ENCODE data around the gene AP1S3.

Gene AP1S3

GRCh38 chr2:223721746-223722145 is 115.6 kb downstream of the AP1S3 start:
- H3K36me3 ChIP-seq (ENCODE audit: control insufficient read depth in 1 of 2, insufficient read depth in 2 of 2, low read depth in 1 of 2, low read length in 2 of 2) = no peaks in the 10 kb centered on the region
- no peaks in the 10 kb centered on the region for H3K27me3 ChIP-seq (ENCODE audit: control insufficient read depth in 1 of 2, insufficient read depth in 1 of 2, low read length in 2 of 2)
- H2AFZ ChIP-seq (ENCODE audit: low read depth, low read length) = no peak overlapping the region
- no peak overlapping the region for H2BK12ac ChIP-seq (ENCODE audit: low read length in 2 of 2)
- no peak overlapping the region for H3K18ac ChIP-seq (ENCODE audit: low read depth in 1 of 2, low read length in 2 of 2)
- no peak overlapping the region for H2BK15ac ChIP-seq (ENCODE audit: low read depth, poor library complexity, severe bottlenecking)
- H2BK120ac ChIP-seq (ENCODE audit: low read depth, low read length) = no peak overlapping the region
- no peak overlapping the region for H2BK5ac ChIP-seq (ENCODE audit: low read depth, low read length, poor library complexity, severe bottlenecking)
- no peak overlapping the region for H3K14ac ChIP-seq (ENCODE audit: low read length in 2 of 2)
- peaks cover 9% of the 10 kb centered on the region for H3K9me3 ChIP-seq (ENCODE audit: control insufficient read depth, low read length)
- H3K4me3 ChIP-seq (ENCODE audit: insufficient read depth in 1 of 2, low read depth in 1 of 2, low read length in 2 of 2) = no peak overlapping the region
- 97% methylated on average over 3 of the region's 5 CpGs for WGBS
- H3K27ac ChIP-seq (ENCODE audit: low read length, poor library complexity, severe bottlenecking) = no peak overlapping the region
- H4K8ac ChIP-seq (ENCODE audit: low read length) = no peak overlapping the region
- H3K9ac ChIP-seq (ENCODE audit: low read length) = no peak overlapping the region
- no peak overlapping the region for H2AK5ac ChIP-seq (ENCODE audit: low read length, severe bottlenecking)
- no peak overlapping the region for H3K4me2 ChIP-seq (ENCODE audit: low read length, poor library complexity, severe bottlenecking)
- H3K4me1 ChIP-seq (ENCODE audit: control insufficient read depth, insufficient read depth, low read depth, low read length) = peaks cover 4% of the 10 kb centered on the region
- no peak overlapping the region for H4K91ac ChIP-seq (ENCODE audit: low read length)
- no peak overlapping the region for H3K4ac ChIP-seq (ENCODE audit: low read depth in 1 of 2, low read length in 2 of 2)
- no peaks in the 10 kb centered on the region for H3K79me1 ChIP-seq (replicated peaks; ENCODE audit: low read length, poor library complexity, severe bottlenecking)
- DNase-seq = no peak
- H3K23ac ChIP-seq (ENCODE audit: low read length in 2 of 2) = no peak overlapping the region

- Histone ChIP-seq H2BK12ac (ENCODE audit: low read length in 2 of 2) (no peak overlapping the region), H3K4me1 (ENCODE audit: control insufficient read depth, insufficient read depth, low read depth, low read length) (peaks cover 2% of the 10 kb centered on the region), H4K91ac (ENCODE audit: low read length) (no peak overlapping the region), H2BK5ac (ENCODE audit: low read depth, low read length, poor library complexity, severe bottlenecking) (no peak overlapping the region), H3K4me3 (ENCODE audit: insufficient read depth in 1 of 2, low read depth in 1 of 2, low read length in 2 of 2) (no peak overlapping the region), H3K18ac (ENCODE audit: low read depth in 1 of 2, low read length in 2 of 2) (no peak overlapping the region), H3K27me3 (ENCODE audit: control insufficient read depth in 1 of 2, insufficient read depth in 1 of 2, low read length in 2 of 2) (no peaks in the 10 kb centered on the region), H3K4ac (ENCODE audit: low read depth in 1 of 2, low read length in 2 of 2) (no peak overlapping the region), H2BK15ac (ENCODE audit: low read depth, poor library complexity, severe bottlenecking) (no peak overlapping the region), H3K27ac (ENCODE audit: low read length, poor library complexity, severe bottlenecking) (no peak overlapping the region), H3K14ac (ENCODE audit: low read length in 2 of 2) (no peak overlapping the region), H2AK5ac (ENCODE audit: low read length, severe bottlenecking) (no peak overlapping the region), H3K23ac (ENCODE audit: low read length in 2 of 2) (no peak overlapping the region), H2AFZ (ENCODE audit: low read depth, low read length) (no peak overlapping the region), H3K9me3 (ENCODE audit: control insufficient read depth, low read length) (peaks cover 14% of the 10 kb centered on the region), H3K9ac (ENCODE audit: low read length) (no peak overlapping the region), H3K79me1 (replicated peaks; ENCODE audit: low read length, poor library complexity, severe bottlenecking) (no peaks in the 10 kb centered on the region), H4K8ac (ENCODE audit: low read length) (no peak overlapping the region), H3K4me2 (ENCODE audit: low read length, poor library complexity, severe bottlenecking) (no peak overlapping the region), H2BK120ac (ENCODE audit: low read depth, low read length) (no peak overlapping the region), H3K36me3 (ENCODE audit: control insufficient read depth in 1 of 2, insufficient read depth in 2 of 2, low read depth in 1 of 2, low read length in 2 of 2) (no peaks in the 10 kb centered on the region)
- no peak for DNase-seq
- no CpG with 5 or more reads among the region's 1 CpG for WGBS
These were observed 117.0 kb downstream of the AP1S3 start for GRCh38 chr2:223720367-223720766.

GRCh38 chr2:223712642-223713041 is 124.7 kb downstream of the AP1S3 start:
- Histone ChIP-seq H2BK15ac (ENCODE audit: low read depth, poor library complexity, severe bottlenecking) (no peak overlapping the region), H3K4me2 (ENCODE audit: low read length, poor library complexity, severe bottlenecking) (no peak overlapping the region), H3K9me3 (ENCODE audit: control insufficient read depth, low read length) (peaks cover 8% of the 10 kb centered on the region), H3K14ac (ENCODE audit: low read length in 2 of 2) (no peak overlapping the region), H4K91ac (ENCODE audit: low read length) (no peak overlapping the region), H2BK120ac (ENCODE audit: low read depth, low read length) (no peak overlapping the region), H2BK5ac (ENCODE audit: low read depth, low read length, poor library complexity, severe bottlenecking) (no peak overlapping the region), H3K4ac (ENCODE audit: low read depth in 1 of 2, low read length in 2 of 2) (no peak overlapping the region), H3K4me1 (ENCODE audit: control insufficient read depth, insufficient read depth, low read depth, low read length) (no peaks in the 10 kb centered on the region), H3K27ac (ENCODE audit: low read length, poor library complexity, severe bottlenecking) (no peak overlapping the region), H3K18ac (ENCODE audit: low read depth in 1 of 2, low read length in 2 of 2) (no peak overlapping the region), H3K4me3 (ENCODE audit: insufficient read depth in 1 of 2, low read depth in 1 of 2, low read length in 2 of 2) (no peak overlapping the region), H3K23ac (ENCODE audit: low read length in 2 of 2) (no peak overlapping the region), H3K27me3 (ENCODE audit: control insufficient read depth in 1 of 2, insufficient read depth in 1 of 2, low read length in 2 of 2) (no peaks in the 10 kb centered on the region), H2AK5ac (ENCODE audit: low read length, severe bottlenecking) (no peak overlapping the region), H2BK12ac (ENCODE audit: low read length in 2 of 2) (no peak overlapping the region), H4K8ac (ENCODE audit: low read length) (no peak overlapping the region), H3K79me1 (replicated peaks; ENCODE audit: low read length, poor library complexity, severe bottlenecking) (no peaks in the 10 kb centered on the region), H3K36me3 (ENCODE audit: control insufficient read depth in 1 of 2, insufficient read depth in 2 of 2, low read depth in 1 of 2, low read length in 2 of 2) (no peaks in the 10 kb centered on the region), H3K9ac (ENCODE audit: low read length) (no peak overlapping the region), H2AFZ (ENCODE audit: low read depth, low read length) (no peak overlapping the region)
- DNase-seq = no peak

GRCh38 chr2:223711596-223712326 is 125.6 kb downstream of the AP1S3 start:
- Histone ChIP-seq H2AFZ (ENCODE audit: low read depth, low read length) (no peak overlapping the region), H2AK5ac (ENCODE audit: low read length, severe bottlenecking) (no peak overlapping the region), H2BK15ac (ENCODE audit: low read depth, poor library complexity, severe bottlenecking) (no peak overlapping the region), H3K4ac (ENCODE audit: low read depth in 1 of 2, low read length in 2 of 2) (no peak overlapping the region), H4K8ac (ENCODE audit: low read length) (no peak overlapping the region), H3K14ac (ENCODE audit: low read length in 2 of 2) (no peak overlapping the region), H3K79me1 (replicated peaks; ENCODE audit: low read length, poor library complexity, severe bottlenecking) (no peaks in the 10 kb centered on the region), H3K4me3 (ENCODE audit: insufficient read depth in 1 of 2, low read depth in 1 of 2, low read length in 2 of 2) (no peak overlapping the region), H2BK5ac (ENCODE audit: low read depth, low read length, poor library complexity, severe bottlenecking) (no peak overlapping the region), H4K91ac (ENCODE audit: low read length) (no peak overlapping the region), H3K4me2 (ENCODE audit: low read length, poor library complexity, severe bottlenecking) (no peak overlapping the region), H3K18ac (ENCODE audit: low read depth in 1 of 2, low read length in 2 of 2) (no peak overlapping the region), H2BK12ac (ENCODE audit: low read length in 2 of 2) (no peak overlapping the region), H3K4me1 (ENCODE audit: control insufficient read depth, insufficient read depth, low read depth, low read length) (no peaks in the 10 kb centered on the region), H3K9ac (ENCODE audit: low read length) (no peak overlapping the region), H3K27me3 (ENCODE audit: control insufficient read depth in 1 of 2, insufficient read depth in 1 of 2, low read length in 2 of 2) (no peaks in the 10 kb centered on the region), H3K23ac (ENCODE audit: low read length in 2 of 2) (no peak overlapping the region), H3K9me3 (ENCODE audit: control insufficient read depth, low read length) (peaks cover 5% of the 10 kb centered on the region), H3K36me3 (ENCODE audit: control insufficient read depth in 1 of 2, insufficient read depth in 2 of 2, low read depth in 1 of 2, low read length in 2 of 2) (no peaks in the 10 kb centered on the region), H3K27ac (ENCODE audit: low read length, poor library complexity, severe bottlenecking) (no peak overlapping the region), H2BK120ac (ENCODE audit: low read depth, low read length) (no peak overlapping the region)
- WGBS = 92% methylated on average over 7 of the region's 8 CpGs
- no peak for DNase-seq
